Measurements from ENCODE around the gene ROGDI. TPM values are rescaled to one million over a fixed set of nuclear protein-coding genes. Genes with fewer than 3 reads are reported as not detected.

The ROGDI gene
- total and polyA plus RNA-seq, 2 donors (not counting 3 experiments of a cell fraction or from before 2014, with no cell fraction given): 12.0 to 36.9 TPM

DNA sequence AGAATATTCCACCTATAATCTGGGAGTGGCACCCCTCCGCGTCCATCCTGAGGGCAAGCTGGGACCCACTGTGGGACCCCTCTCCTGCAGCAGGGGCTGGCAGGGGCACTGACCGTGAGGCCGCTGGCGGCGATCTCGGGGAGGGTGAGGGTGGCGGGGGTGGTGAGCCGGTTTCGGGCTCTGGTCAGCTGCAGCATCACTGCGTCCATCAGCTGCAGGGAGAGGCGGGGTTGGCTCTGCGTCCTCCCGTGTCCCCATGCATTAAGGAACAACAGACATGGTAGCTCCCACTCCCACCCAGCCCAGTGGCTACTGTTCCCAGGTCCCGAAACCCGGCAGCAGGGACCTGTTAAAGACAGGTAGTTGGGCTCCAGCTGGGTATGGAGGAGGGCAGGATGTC is 4.0 kb downstream of the ROGDI start:
- Histone ChIP-seq H3K9me3 (replicated peaks; ENCODE audit: control insufficient read depth, insufficient read depth, low read length) (no peaks in the 10 kb centered on the region), H3K36me3 (ENCODE audit: control insufficient read depth in 2 of 2, extremely low read depth in 1 of 2, insufficient read depth in 2 of 2, low read length in 2 of 2) (no peaks in the 10 kb centered on the region), H3K9me1 (replicated peaks; ENCODE audit: control insufficient read depth, extremely low read depth, insufficient read depth, low read length) (no peaks in the 10 kb centered on the region), H3K27ac (ENCODE audit: insufficient read depth, low read depth, low read length) (no peak overlapping the region), H4K20me1 (replicated peaks; ENCODE audit: control insufficient read depth, extremely low read depth, insufficient read depth, low read length) (no peaks in the 10 kb centered on the region), H2AFZ (ENCODE audit: low read depth, low read length) (no peak overlapping the region), H3K9ac (replicated peaks; ENCODE audit: extremely low read depth, insufficient read depth, low read length) (no peak overlapping the region), H3K4me2 (ENCODE audit: insufficient read depth, low read length) (no peak overlapping the region), H3K4me3 (replicated peaks in 1 of 3; ENCODE audit: insufficient read depth in 1 of 3, low read depth in 1 of 3, low read length in 3 of 3) (no peak overlapping the region), H3K4me1 (ENCODE audit: control insufficient read depth, extremely low read depth, insufficient read depth, low read length) (peaks cover 7% of the 10 kb centered on the region), H3K27me3 (ENCODE audit: control insufficient read depth in 2 of 2, insufficient read depth in 2 of 2, low read length in 2 of 2) (no peaks in the 10 kb centered on the region), H3K79me2 (ENCODE audit: control insufficient read depth, insufficient read depth, low read length) (no peaks in the 10 kb centered on the region)
- CTCF ChIA-PET: no interaction called here
- intact Hi-C loops (cut with micrococcal nuclease) (no loop called here), dilution Hi-C loops (cut with MboI; ENCODE audit: extremely low pct_ligation_motif_present, low sequenced_read_pairs) (no loop called here)
- POLR2A ChIA-PET: no interaction called here
- BruUV-seq (replicated peaks): no TSS peak
- FAIRE-seq (no peak), DNase-seq (ENCODE audit: low read depth, low spot score) (no peak)
- TF ChIP-seq FOS (IDR thresholded peaks at IDR 0.05; ENCODE audit: borderline replicate concordance, insufficient read depth, low read length) (no peak), GATA2 (IDR thresholded peaks at IDR 0.05; ENCODE audit: insufficient read depth, insufficient read length, low read depth, low read length) (no peak), MYC (IDR thresholded peaks at IDR 0.05; ENCODE audit: low read depth, low read length) (no peak), EZH2 (IDR thresholded peaks at IDR 0.05; ENCODE audit: borderline replicate concordance, low read depth, low read length, severe bottlenecking) (no peak), POLR2A (IDR thresholded peaks at IDR 0.05; ENCODE audit: low read depth, low read length) (no peak), JUN (IDR thresholded peaks at IDR 0.05; ENCODE audit: borderline replicate concordance, insufficient read depth, insufficient read length, low read depth) (no peak), POLR2AphosphoS5 (IDR thresholded peaks at IDR 0.05; ENCODE audit: insufficient read depth, low read depth, low read length) (no peak)
- TF ChIP-seq, protein P1, sequence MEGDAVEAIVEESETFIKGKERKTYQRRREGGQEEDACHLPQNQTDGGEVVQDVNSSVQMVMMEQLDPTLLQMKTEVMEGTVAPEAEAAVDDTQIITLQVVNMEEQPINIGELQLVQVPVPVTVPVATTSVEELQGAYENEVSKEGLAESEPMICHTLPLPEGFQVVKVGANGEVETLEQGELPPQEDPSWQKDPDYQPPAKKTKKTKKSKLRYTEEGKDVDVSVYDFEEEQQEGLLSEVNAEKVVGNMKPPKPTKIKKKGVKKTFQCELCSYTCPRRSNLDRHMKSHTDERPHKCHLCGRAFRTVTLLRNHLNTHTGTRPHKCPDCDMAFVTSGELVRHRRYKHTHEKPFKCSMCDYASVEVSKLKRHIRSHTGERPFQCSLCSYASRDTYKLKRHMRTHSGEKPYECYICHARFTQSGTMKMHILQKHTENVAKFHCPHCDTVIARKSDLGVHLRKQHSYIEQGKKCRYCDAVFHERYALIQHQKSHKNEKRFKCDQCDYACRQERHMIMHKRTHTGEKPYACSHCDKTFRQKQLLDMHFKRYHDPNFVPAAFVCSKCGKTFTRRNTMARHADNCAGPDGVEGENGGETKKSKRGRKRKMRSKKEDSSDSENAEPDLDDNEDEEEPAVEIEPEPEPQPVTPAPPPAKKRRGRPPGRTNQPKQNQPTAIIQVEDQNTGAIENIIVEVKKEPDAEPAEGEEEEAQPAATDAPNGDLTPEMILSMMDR (IDR thresholded peaks at IDR 0.05; ENCODE audit: extremely low read depth in 1 of 2, insufficient read depth in 1 of 2, low read depth in 1 of 2, low read length in 2 of 2): no peak
- TF ChIP-seq, protein P2, sequence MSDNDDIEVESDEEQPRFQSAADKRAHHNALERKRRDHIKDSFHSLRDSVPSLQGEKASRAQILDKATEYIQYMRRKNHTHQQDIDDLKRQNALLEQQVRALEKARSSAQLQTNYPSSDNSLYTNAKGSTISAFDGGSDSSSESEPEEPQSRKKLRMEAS (IDR thresholded peaks at IDR 0.05; ENCODE audit: insufficient read depth, insufficient read length): no peak
